Keratinocyte (primary cell): Measurements from ENCODE around the gene ZC3H12D. TPM values are rescaled to one million over a fixed set of nuclear protein-coding genes. Genes with fewer than 3 reads are reported as not detected.

Source experiments
- DNase-seq: peaks from one replicate; pipeline ENCODE4 v3.0.0-alpha.2; 2011; ENCODE audit warnings: low read depth, missing footprints, low spot score
- FAIRE-seq: peaks from 2 replicates; lab custom pipeline; 2011; peaks lifted over from hg19 to GRCh38; lab: Jason Lieb, UNC
- H2AFZ ChIP-seq: 2 replicates; pipeline ENCODE4 v1.6.0; 2012; ENCODE audit warnings: low read length, control low read depth, inconsistent platforms; ENCODE audit not compliant: control insufficient read depth
- H3K27ac ChIP-seq: 2 replicates; pipeline ENCODE4 v1.5.1; 2011; ENCODE audit warnings: low read length; ENCODE audit not compliant: control insufficient read depth, insufficient read depth
- H3K27me3 ChIP-seq: 3 replicates; pipeline ENCODE4 v1.6.0; 2011; ENCODE audit warnings: low read length; ENCODE audit not compliant: control insufficient read depth, insufficient read depth; ENCODE audit errors: extremely low read depth
- H3K36me3 ChIP-seq, 2 experiments: 2 replicates in 1 of 2; 3 replicates in 1 of 2; pipeline ENCODE4 v1.5.1; 2011; ENCODE audit warnings: low read length in 2 of 2, mild to moderate bottlenecking in 1 of 2; ENCODE audit not compliant: control insufficient read depth in 2 of 2, insufficient read depth in 2 of 2; ENCODE audit errors: extremely low read depth in 1 of 2
- H3K4me1 ChIP-seq: 3 replicates; pipeline ENCODE4 v1.5.1; 2011; ENCODE audit warnings: low read length; ENCODE audit not compliant: control insufficient read depth, insufficient read depth; ENCODE audit errors: extremely low read depth
- H3K4me2 ChIP-seq: 3 replicates; pipeline ENCODE4 v1.6.0; 2011; ENCODE audit warnings: low read depth, low read length; ENCODE audit not compliant: control insufficient read depth, insufficient read depth; ENCODE audit errors: extremely low read depth
- H3K4me3 ChIP-seq, 3 experiments: fragments of 200-600 bp in 1 of 3; sonication (generic) in 1 of 3; 2 replicates in 2 of 3; 3 replicates in 1 of 3; pipeline ENCODE4 v1.5.1; 2011 to 2016; ENCODE audit warnings: low read length in 3 of 3, mild to moderate bottlenecking in 3 of 3, control low read depth in 2 of 3, inconsistent platforms in 1 of 3, low read depth in 1 of 3, mixed read lengths in 1 of 3, mixed run types in 1 of 3, moderate library complexity in 1 of 3; ENCODE audit not compliant: control insufficient read depth in 2 of 3, insufficient read depth in 2 of 3; ENCODE audit errors: extremely low read depth in 1 of 3
- H3K79me2 ChIP-seq: 2 replicates; pipeline ENCODE4 v1.6.0; 2012; ENCODE audit warnings: low read length; ENCODE audit not compliant: control insufficient read depth, insufficient read depth
- H3K9ac ChIP-seq: 3 replicates; pipeline ENCODE4 v1.6.0; 2011; ENCODE audit warnings: low read length; ENCODE audit not compliant: control insufficient read depth, insufficient read depth; ENCODE audit errors: extremely low read depth
- H3K9me1 ChIP-seq: 3 replicates; pipeline ENCODE4 v1.6.0; 2011; ENCODE audit warnings: low read length; ENCODE audit not compliant: control insufficient read depth, insufficient read depth; ENCODE audit errors: extremely low read depth
- H3K9me3 ChIP-seq: 2 replicates; pipeline ENCODE4 v1.5.1; 2012; ENCODE audit warnings: low read depth, low read length; ENCODE audit not compliant: control insufficient read depth
- H4K20me1 ChIP-seq: 3 replicates; pipeline ENCODE4 v1.6.0; 2011; ENCODE audit warnings: low read length; ENCODE audit not compliant: control insufficient read depth, insufficient read depth; ENCODE audit errors: extremely low read depth
- EZH2 ChIP-seq: IDR thresholded peaks from one replicate; pipeline ENCODE4 v1.6.1; 2012; ENCODE audit warnings: inconsistent platforms, mild to moderate bottlenecking, low read length, moderate library complexity
- dilution Hi-C: fragments of 300-500 bp; cut with MboI; formaldehyde crosslinking; loops from one replicate; pipeline ENCODE4 v1.7.0; 2020; ENCODE audit warnings: low sequenced_read_pairs; ENCODE audit not compliant: extremely low pct_ligation_motif_present
- polyA plus RNA-seq, 5 experiments: library from polyadenylated mRNA; depleted of rRNA in 3 of 5; stranded (reverse) in 3 of 5; stranded (forward) in 1 of 5; unstranded in 1 of 5; fragments of >200 nt; gene quantifications; 1 replicate in 1 of 5; 2 replicates in 3 of 5; 3 replicates in 1 of 5; pipeline versions ENCODE4 v1.2.1 to v1.2.3, GENCODE V29; 2011 to 2012; ENCODE audit warnings: missing spikeins in 2 of 5, low read depth in 1 of 5, low replicate concordance in 1 of 5
- TF ChIP-seq, protein P1 (sequence below), 3 experiments: IDR thresholded peaks in 1 of 3; conservative IDR thresholded peaks in 1 of 3; optimal IDR thresholded peaks in 1 of 3; 2 replicates in 2 of 3; 3 replicates in 1 of 3; pipeline versions ENCODE3 to v1.5.1; 2011; ENCODE audit warnings: low read length in 3 of 3, mild to moderate bottlenecking in 3 of 3, moderate library complexity in 2 of 3, control low read depth in 1 of 3, inconsistent platforms in 1 of 3; ENCODE audit not compliant: insufficient read depth in 2 of 3; ENCODE audit errors: extremely low read depth in 1 of 3

The ZC3H12D gene
- polyA plus RNA-seq, 1 donor (not counting 4 experiments of a cell fraction or from before 2014, with no cell fraction given), result 0.04 TPM

DNA sequence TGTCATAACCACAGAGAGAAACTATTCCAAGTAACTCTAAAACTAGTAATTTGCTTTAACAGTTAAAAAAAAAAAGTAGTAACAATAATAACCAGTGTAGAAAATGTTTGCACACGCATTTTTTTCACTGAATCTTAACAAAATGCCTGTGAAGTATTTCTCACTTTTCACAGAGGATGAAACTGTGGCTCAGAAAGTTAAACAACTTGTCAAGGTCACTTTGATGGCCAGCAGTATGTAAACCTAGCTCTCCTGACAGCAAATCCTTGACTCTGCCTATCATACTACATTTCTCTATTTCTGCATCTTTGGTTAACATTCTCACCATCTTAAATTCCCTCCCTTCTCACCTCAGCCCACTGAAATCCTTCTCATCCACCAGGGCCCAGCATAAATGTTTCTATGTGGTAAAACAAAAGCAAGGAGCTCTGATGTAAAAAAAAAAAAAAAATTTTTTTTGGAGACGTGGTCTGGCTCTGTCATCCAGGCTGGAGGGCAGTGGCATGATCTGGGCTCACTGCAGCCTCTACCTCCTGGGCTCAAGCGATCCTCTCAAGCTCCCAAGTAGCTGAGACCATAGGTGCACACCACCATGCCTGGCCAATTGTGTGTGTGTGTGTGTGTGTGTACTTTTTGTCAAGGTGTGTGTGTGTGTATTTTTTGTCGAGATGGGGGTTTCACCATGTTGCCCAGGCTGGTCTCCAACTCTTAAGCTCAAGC is 26.1 kb upstream of the ZC3H12D start:
- H3K27me3 ChIP-seq, result no peaks in the 10 kb centered on the region
- dilution Hi-C loops, result loop anchor here (25.0 kb wide), 1 partner anchor 474 kb away; no protein-coding TSS in a partner anchor
- peaks cover 0 to 5% of the 10 kb centered on the region in 2 experiments for H3K36me3 ChIP-seq
- no peaks in the 10 kb centered on the region for H4K20me1 ChIP-seq
- no peaks in the 10 kb centered on the region for H3K9me3 ChIP-seq
- no peaks in the 10 kb centered on the region for H3K4me1 ChIP-seq
- no peak overlapping the region for H3K4me3 ChIP-seq
- no peak overlapping the region for H3K27ac ChIP-seq
- FAIRE-seq (no peak), DNase-seq (no peak)
- no peaks in the 10 kb centered on the region for H3K79me2 ChIP-seq
- H3K4me2 ChIP-seq, result no peak overlapping the region
- no peaks in the 10 kb centered on the region for H3K9me1 ChIP-seq
- no peak overlapping the region for H2AFZ ChIP-seq
- TF ChIP-seq, protein P1, sequence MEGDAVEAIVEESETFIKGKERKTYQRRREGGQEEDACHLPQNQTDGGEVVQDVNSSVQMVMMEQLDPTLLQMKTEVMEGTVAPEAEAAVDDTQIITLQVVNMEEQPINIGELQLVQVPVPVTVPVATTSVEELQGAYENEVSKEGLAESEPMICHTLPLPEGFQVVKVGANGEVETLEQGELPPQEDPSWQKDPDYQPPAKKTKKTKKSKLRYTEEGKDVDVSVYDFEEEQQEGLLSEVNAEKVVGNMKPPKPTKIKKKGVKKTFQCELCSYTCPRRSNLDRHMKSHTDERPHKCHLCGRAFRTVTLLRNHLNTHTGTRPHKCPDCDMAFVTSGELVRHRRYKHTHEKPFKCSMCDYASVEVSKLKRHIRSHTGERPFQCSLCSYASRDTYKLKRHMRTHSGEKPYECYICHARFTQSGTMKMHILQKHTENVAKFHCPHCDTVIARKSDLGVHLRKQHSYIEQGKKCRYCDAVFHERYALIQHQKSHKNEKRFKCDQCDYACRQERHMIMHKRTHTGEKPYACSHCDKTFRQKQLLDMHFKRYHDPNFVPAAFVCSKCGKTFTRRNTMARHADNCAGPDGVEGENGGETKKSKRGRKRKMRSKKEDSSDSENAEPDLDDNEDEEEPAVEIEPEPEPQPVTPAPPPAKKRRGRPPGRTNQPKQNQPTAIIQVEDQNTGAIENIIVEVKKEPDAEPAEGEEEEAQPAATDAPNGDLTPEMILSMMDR (optimal IDR thresholded peaks at IDR 0.05 in 1 of 3, IDR thresholded peaks at IDR 0.05 in 1 of 3, conservative IDR thresholded peaks at IDR 0.05 in 1 of 3; ENCODE audit: extremely low read depth in 1 of 3, insufficient read depth in 2 of 3, low read length in 3 of 3), result no peak
- TF ChIP-seq EZH2, result no peak
- no peak overlapping the region for H3K9ac ChIP-seq

DNA sequence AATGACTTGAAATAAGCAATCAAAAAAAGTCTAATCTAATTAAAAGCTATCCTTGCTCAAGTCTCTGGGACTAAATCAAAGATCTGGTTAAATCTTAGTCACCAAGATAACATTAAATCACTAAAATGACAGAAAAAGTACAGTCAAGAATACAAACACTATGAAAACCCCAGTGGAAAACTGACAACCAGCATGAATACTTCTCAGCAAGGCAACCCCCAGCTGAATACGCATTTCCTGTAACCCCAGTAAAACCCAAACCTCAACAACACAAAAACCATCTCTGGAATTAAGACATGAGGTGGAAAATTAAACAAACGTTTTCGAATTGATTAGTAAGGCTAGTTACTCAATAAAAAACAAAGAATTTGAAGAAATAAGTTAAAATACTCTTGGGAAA is 23.7 kb upstream of the ZC3H12D start:
- no peak for TF ChIP-seq EZH2
- TF ChIP-seq, protein P1 (optimal IDR thresholded peaks at IDR 0.05 in 1 of 3, IDR thresholded peaks at IDR 0.05 in 1 of 3, conservative IDR thresholded peaks at IDR 0.05 in 1 of 3; ENCODE audit: extremely low read depth in 1 of 3, insufficient read depth in 2 of 3, low read length in 3 of 3), result no peak
- H3K36me3 ChIP-seq, result no peaks in the 10 kb centered on the region
- H3K9me3 ChIP-seq, result no peaks in the 10 kb centered on the region
- FAIRE-seq (no peak), DNase-seq (no peak)
- no peak overlapping the region for H3K9ac ChIP-seq
- no peak overlapping the region for H2AFZ ChIP-seq
- H3K9me1 ChIP-seq, result no peaks in the 10 kb centered on the region
- no peaks in the 10 kb centered on the region for H3K4me1 ChIP-seq
- no peak overlapping the region for H3K4me3 ChIP-seq
- dilution Hi-C loops, result loop anchor here (25.0 kb wide), 1 partner anchor 471 kb away; no protein-coding TSS in a partner anchor
- no peak overlapping the region for H3K27ac ChIP-seq
- no peak overlapping the region for H3K4me2 ChIP-seq
- no peaks in the 10 kb centered on the region for H4K20me1 ChIP-seq
- no peaks in the 10 kb centered on the region for H3K27me3 ChIP-seq
- no peaks in the 10 kb centered on the region for H3K79me2 ChIP-seq
